Omental fat pad (tissue), 4 donors: ENCODE measurements around the gene SAP130. TPM values are rescaled to one million over a fixed set of nuclear protein-coding genes. Genes with fewer than 3 reads are reported as not detected.

Source experiments
- ATAC-seq: fragments of 150-250 bp; one replicate; pipeline ENCODE4 v1.9.1; 2016; ENCODE audit warnings: mild to moderate bottlenecking, moderate library complexity; ENCODE audit not compliant: low FRiP score
- DNase-seq: peaks from one replicate; pipeline ENCODE4 v3.0.0-alpha.2; 2019; ENCODE audit warnings: low spot score
- total RNA-seq, 4 donors: library from RNA; depleted of rRNA; stranded (reverse); fragments of >200 nt; gene quantifications; one replicate each; pipeline ENCODE4 v1.1.0, GENCODE V29; 2016
- TF ChIP-seq, protein P1 (sequence below), 3 donors: fragments of 450-650 bp; IDR thresholded peaks; one replicate each; pipeline ENCODE4 v1.5.1; 2016 to 2017; ENCODE audit warnings: antibody characterized with exemption in 3 of 3, mild to moderate bottlenecking in 3 of 3, moderate library complexity in 2 of 3

The SAP130 gene
- total RNA-seq = 10 to 100 TPM in 2 of 4 donors, 1 to 10 TPM in 2; 5.3 to 14.7 (median 11.6) TPM

DNA sequence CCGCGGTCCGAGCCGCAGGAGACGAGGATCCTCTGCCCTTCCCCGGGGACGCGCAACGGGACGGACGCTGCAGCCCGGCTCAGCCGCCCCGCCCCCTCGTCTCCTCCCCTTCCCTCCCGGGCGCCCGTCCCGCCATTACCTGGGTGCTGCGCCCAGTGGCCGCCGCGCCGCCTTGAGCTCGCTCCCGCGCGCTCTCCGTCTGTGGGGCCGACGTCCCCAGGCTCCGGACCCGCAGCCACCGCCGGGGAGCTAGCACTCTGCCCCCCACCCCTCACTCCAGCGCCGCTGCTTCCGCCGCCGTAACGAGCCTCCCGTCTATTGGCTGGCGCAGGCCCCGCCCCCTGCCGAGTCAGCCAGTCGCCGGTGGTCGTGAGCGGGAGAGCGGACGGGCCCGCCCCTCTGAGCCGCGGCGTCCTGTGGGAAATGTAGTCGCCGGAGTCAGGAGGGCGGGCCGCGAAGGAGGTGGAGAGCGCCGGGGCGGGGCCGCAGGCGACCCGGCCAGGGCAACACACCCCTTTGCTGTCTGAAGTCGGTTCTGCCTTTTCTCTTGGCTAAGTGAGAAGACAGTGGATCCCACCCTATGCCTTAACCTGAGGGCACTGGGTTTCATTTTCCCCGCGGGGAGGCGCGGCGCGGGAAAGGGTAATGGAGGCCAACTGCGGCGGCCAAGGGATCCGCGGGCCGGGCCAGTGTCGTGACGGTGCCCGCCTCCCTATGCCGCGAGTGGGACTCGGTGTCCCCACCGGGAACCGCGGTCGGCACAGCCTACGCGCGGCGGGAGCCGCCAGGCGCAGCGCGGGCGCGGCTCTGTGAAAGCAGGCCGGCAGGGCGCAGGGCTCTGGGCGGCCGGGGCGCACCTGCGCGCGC lies at the start of gene SAP130:
TSS of gene SAP130 (minus strand) at position 259 of the 867 bp plus-strand sequence. CDS start 1,767 bp downstream, outside the sequence.
- ATAC-seq = peak; percentile 95
- peak; percentile 94 for DNase-seq
- TF ChIP-seq, protein P1, sequence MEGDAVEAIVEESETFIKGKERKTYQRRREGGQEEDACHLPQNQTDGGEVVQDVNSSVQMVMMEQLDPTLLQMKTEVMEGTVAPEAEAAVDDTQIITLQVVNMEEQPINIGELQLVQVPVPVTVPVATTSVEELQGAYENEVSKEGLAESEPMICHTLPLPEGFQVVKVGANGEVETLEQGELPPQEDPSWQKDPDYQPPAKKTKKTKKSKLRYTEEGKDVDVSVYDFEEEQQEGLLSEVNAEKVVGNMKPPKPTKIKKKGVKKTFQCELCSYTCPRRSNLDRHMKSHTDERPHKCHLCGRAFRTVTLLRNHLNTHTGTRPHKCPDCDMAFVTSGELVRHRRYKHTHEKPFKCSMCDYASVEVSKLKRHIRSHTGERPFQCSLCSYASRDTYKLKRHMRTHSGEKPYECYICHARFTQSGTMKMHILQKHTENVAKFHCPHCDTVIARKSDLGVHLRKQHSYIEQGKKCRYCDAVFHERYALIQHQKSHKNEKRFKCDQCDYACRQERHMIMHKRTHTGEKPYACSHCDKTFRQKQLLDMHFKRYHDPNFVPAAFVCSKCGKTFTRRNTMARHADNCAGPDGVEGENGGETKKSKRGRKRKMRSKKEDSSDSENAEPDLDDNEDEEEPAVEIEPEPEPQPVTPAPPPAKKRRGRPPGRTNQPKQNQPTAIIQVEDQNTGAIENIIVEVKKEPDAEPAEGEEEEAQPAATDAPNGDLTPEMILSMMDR (IDR thresholded peaks at IDR 0.05) = peak in 1 of 3 donors; percentile 5

DNA sequence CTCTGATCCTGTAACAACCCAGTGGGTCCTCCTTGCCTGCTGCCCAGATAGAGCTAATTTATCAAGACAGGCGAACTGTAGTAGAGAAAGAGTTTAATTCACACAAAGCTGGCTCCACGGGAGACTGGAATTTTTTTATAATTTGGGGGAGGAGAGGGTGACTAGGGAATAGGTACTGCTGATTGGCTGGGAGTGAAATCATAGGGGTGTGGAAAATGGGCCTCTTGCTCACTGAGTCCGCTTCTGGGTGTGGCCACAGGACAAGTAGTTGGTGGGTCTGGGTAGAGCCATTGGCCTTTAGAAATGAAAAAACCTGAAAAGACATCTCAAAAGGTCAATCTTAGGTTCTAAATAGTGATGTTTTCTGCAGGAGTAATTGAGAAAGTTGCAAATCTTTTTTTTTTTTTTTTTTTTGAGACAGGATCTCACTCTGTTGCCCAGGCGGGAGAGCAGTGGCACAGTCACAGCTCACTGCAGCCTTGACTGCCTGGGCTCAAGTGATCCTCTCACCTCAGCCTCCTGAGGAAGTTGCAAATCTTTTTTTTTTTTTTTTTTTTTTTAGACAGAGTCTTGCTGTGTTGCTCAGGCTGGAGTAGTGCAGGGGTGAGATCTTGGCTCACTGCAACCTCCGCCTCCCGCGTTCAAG lies 48.7 kb upstream of the SAP130 start:
- TF ChIP-seq, protein P1 (IDR thresholded peaks at IDR 0.05) = no peak
- no peak for ATAC-seq
- no peak for DNase-seq

DNA sequence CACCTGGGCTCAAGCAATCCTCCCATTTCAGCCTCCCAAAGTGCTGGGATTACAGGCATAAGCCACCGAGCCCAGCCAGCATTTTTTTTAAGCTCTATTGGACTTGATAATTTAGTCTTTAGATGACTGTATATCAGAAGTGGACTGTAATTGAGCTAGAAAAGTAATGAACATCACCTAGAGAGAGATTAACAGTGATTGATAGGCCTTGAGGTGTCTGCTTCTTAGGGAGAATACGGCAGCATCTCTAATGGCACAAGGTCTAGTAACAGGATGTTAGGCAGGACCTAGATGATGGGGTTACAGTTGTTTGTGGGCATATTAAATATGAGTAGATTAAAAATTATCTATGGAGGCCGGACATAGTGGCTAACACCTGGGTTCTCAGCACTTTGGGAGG lies 45.4 kb upstream of the SAP130 start:
- no peak for DNase-seq
- no peak for ATAC-seq
- TF ChIP-seq, protein P1 (IDR thresholded peaks at IDR 0.05) = no peak

DNA sequence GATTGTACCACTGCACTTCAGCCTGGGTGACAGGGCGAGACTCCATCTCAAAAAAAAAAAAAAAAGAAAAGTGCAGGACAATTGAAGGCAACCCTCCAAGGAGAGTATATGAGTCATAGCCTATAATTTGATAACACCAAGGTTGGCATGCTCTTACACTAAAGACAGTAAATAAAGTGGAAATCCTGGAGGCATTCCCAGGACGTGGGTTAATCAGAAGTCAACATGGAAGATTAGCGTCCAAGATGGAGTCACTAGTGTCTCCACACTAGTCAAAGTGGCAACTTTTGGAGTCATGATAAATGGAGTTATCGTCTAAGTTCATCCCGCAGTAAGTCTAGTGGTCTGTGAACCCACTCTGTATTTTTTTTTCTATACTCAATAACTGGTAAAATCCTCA lies 41.9 kb upstream of the SAP130 start:
- TF ChIP-seq, protein P1 (IDR thresholded peaks at IDR 0.05) = no peak
- DNase-seq (no peak), ATAC-seq (no peak)

DNA sequence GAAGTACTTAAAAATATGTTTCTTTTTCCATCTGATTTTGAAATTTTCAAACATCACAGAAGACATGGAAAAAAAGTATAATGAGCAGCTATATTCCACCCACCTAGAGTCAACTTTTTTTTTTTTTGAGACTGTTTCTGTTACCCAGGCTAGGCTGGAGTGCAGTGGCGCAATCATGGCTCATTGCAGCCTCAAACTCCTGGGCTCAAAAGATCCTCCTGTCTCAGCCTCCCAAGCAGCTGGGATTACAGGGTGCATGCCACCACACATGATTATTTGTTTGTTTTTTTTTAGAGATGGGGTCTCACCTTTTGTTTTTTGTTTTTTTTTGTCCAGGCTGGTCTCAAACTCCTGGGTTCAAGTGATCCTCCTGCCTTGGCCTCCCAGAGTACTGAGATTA lies 36.5 kb upstream of the SAP130 start:
- no peak for ATAC-seq
- TF ChIP-seq, protein P1 (IDR thresholded peaks at IDR 0.05) = no peak
- no peak for DNase-seq

DNA sequence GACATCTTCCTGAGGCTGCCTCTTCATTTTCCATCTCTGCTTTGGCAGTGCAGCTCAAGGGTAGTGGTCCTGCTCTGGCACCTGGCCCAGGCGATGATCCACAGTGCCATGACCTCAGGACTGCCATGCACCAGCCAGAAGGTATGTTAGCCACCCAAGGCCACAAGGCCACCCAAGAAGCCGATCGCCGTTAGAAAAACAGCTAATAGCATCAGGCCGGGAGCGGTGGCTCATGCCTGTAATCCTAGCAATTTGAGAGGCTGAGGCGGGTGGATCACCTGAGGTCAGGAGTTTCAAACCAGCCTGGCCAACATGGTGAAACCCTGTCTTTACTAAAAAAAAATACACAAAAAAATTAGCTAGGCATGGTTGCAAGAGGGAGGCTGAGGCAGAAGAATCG lies 34.7 kb upstream of the SAP130 start:
- TF ChIP-seq, protein P1 (IDR thresholded peaks at IDR 0.05) = no peak
- ATAC-seq = no peak

More for the DNA sequence above, 34.7 kb upstream of the SAP130 start:
- no peak for DNase-seq
